H1 (cell line): Measurements from ENCODE around the gene ID2. TPM values are rescaled to one million over a fixed set of nuclear protein-coding genes. Genes with fewer than 3 reads are reported as not detected.

Experiments
- CTCF ChIA-PET: fragments of 300-600 bp; sonication (Branson Sonifier 250); formaldehyde crosslinking; loops from one replicate; lab custom pipeline; 2021; ENCODE audit not compliant: partially characterized antibody; lab: Charles Lee
- POLR2A ChIA-PET: fragments of 300-600 bp; sonication (Branson Sonifier 250); formaldehyde crosslinking; loops from one replicate; lab custom pipeline; 2021; ENCODE audit warnings: inconsistent platforms; ENCODE audit not compliant: partially characterized antibody; lab: Charles Lee
- DNase-seq, 2 experiments: peaks; one replicate each; pipeline versions ENCODE4 v3.0.0 to v3.0.0-alpha.2; 2010 to 2022; ENCODE audit warnings: low spot score in 2 of 2, low read depth in 1 of 2, mixed read lengths in 1 of 2
- FAIRE-seq: peaks from 2 replicates; lab custom pipeline; 2011; peaks lifted over from hg19 to GRCh38; lab: Jason Lieb, UNC
- H2AFZ ChIP-seq: 2 replicates; pipeline ENCODE4 v1.8.1; 2012; ENCODE audit warnings: low read length, inconsistent platforms
- H2AK5ac ChIP-seq: 2 replicates; pipeline ENCODE4 v1.6.1; 2013; ENCODE audit warnings: low read depth, low read length
- H2BK120ac ChIP-seq: replicated peaks from 2 replicates; pipeline ENCODE3; 2013; ENCODE audit warnings: low read depth, low read length, inconsistent platforms
- H2BK12ac ChIP-seq: 2 replicates; pipeline ENCODE4 v1.6.1; 2013; ENCODE audit warnings: low read depth, low read length
- H2BK15ac ChIP-seq: 2 replicates; pipeline ENCODE4 v1.6.1; 2013; ENCODE audit warnings: low read length
- H2BK20ac ChIP-seq: 2 replicates; pipeline ENCODE4 v1.6.1; 2013; ENCODE audit warnings: low read length
- H2BK5ac ChIP-seq: 2 replicates; pipeline ENCODE4 v1.6.1; 2013; ENCODE audit warnings: low read depth, low read length
- H3K14ac ChIP-seq: 2 replicates; pipeline ENCODE4 v1.6.1; 2013; ENCODE audit warnings: inconsistent platforms; ENCODE audit not compliant: insufficient read length
- H3K18ac ChIP-seq: 2 replicates; pipeline ENCODE4 v1.6.1; 2013; ENCODE audit warnings: low read length; ENCODE audit errors: extremely low read depth
- H3K23ac ChIP-seq: 2 replicates; pipeline ENCODE4 v1.6.1; 2013; ENCODE audit warnings: inconsistent platforms; ENCODE audit not compliant: insufficient read length
- H3K23me2 ChIP-seq: 2 replicates; pipeline ENCODE4 v1.6.1; 2013; ENCODE audit warnings: low read depth, low read length
- H3K27ac ChIP-seq: 2 replicates; pipeline ENCODE4 v1.6.1; 2011; ENCODE audit warnings: low read depth, low read length, inconsistent platforms
- H3K27me3 ChIP-seq, 4 experiments: replicated peaks in 1 of 4; 1 replicate in 1 of 4; 2 replicates in 3 of 4; pipeline versions ENCODE4 v1.6.1 to v1.8.1; 2011 to 2013; ENCODE audit warnings: low read length in 3 of 4, mild to moderate bottlenecking in 3 of 4, inconsistent platforms in 2 of 4, mixed read lengths in 2 of 4, moderate library complexity in 1 of 4; ENCODE audit not compliant: control insufficient read depth in 3 of 4, insufficient read depth in 3 of 4; ENCODE audit errors: extremely low read depth in 1 of 4
- H3K36me3 ChIP-seq, 4 experiments: 2 replicates each; pipeline versions ENCODE4 v1.6.1 to v1.8.1; 2011 to 2013; ENCODE audit warnings: mild to moderate bottlenecking in 4 of 4, low read length in 3 of 4, moderate library complexity in 2 of 4, control low read depth in 1 of 4, inconsistent platforms in 1 of 4; ENCODE audit not compliant: insufficient read depth in 4 of 4, control insufficient read depth in 2 of 4
- H3K4ac ChIP-seq: replicated peaks from 2 replicates; pipeline ENCODE3; 2013; ENCODE audit warnings: low read length, low read depth, mixed read lengths, inconsistent platforms; ENCODE audit not compliant: insufficient read length
- H3K4me1 ChIP-seq, 4 experiments: replicated peaks in 1 of 4; 1 replicate in 1 of 4; 2 replicates in 3 of 4; pipeline versions ENCODE4 v1.6.1 to v1.8.1; 2011 to 2013; ENCODE audit warnings: low read length in 3 of 4, inconsistent platforms in 2 of 4, mixed read lengths in 1 of 4; ENCODE audit not compliant: insufficient read depth in 4 of 4, control insufficient read depth in 3 of 4
- H3K4me2 ChIP-seq, 2 experiments: 2 replicates each; pipeline versions ENCODE4 v1.6.1 to v1.8.1; 2011 to 2013; ENCODE audit warnings: low read depth in 2 of 2, low read length in 2 of 2, control low read depth in 1 of 2, inconsistent platforms in 1 of 2, mild to moderate bottlenecking in 1 of 2; ENCODE audit not compliant: insufficient read depth in 1 of 2
- H3K4me3 ChIP-seq, 4 experiments: fragments of 200-600, 300-600 bp in 1 of 4; sonication (generic), shearing (Covaris generic), sonication (Bioruptor Twin) in 1 of 4; 2 replicates each; pipeline versions ENCODE4 v1.5.1 to v1.8.1; 2011 to 2016; ENCODE audit warnings: low read length in 4 of 4, low read depth in 3 of 4, control low read depth in 2 of 4, inconsistent platforms in 2 of 4, mild to moderate bottlenecking in 2 of 4, mixed read lengths in 1 of 4, moderate library complexity in 1 of 4; ENCODE audit not compliant: insufficient read depth in 2 of 4; ENCODE audit errors: extremely low read depth in 1 of 4
- H3K56ac ChIP-seq: replicated peaks from 2 replicates; pipeline ENCODE3; 2013; ENCODE audit warnings: low read depth, mild to moderate bottlenecking, mixed read lengths, low read length, inconsistent platforms; ENCODE audit not compliant: insufficient read length
- H3K79me1 ChIP-seq: 2 replicates; pipeline ENCODE4 v1.6.1; 2013; ENCODE audit warnings: low read depth, low read length, control low read depth
- H3K79me2 ChIP-seq, 2 experiments: 2 replicates each; pipeline versions ENCODE4 v1.6.1 to v1.8.1; 2012 to 2013; ENCODE audit warnings: low read length in 2 of 2, mild to moderate bottlenecking in 2 of 2, inconsistent platforms in 1 of 2; ENCODE audit not compliant: insufficient read depth in 2 of 2, control insufficient read depth in 1 of 2
- H3K9ac ChIP-seq, 4 experiments: replicated peaks in 1 of 4; 1 replicate in 1 of 4; 2 replicates in 3 of 4; pipeline versions ENCODE4 v1.6.1 to v1.8.1; 2011 to 2013; ENCODE audit warnings: low read depth in 3 of 4, low read length in 3 of 4, control low read depth in 2 of 4, mild to moderate bottlenecking in 2 of 4, moderate library complexity in 2 of 4, inconsistent platforms in 1 of 4; ENCODE audit errors: extremely low read depth in 1 of 4
- H3K9me3 ChIP-seq, 2 experiments: 2 replicates each; pipeline versions ENCODE4 v1.6.1 to v1.8.1; 2012 to 2013; ENCODE audit warnings: mild to moderate bottlenecking in 2 of 2, moderate library complexity in 2 of 2, control low read depth in 1 of 2, inconsistent platforms in 1 of 2, low read depth in 1 of 2, low read length in 1 of 2, mixed read lengths in 1 of 2; ENCODE audit not compliant: insufficient read depth in 2 of 2
- H4K20me1 ChIP-seq, 2 experiments: replicated peaks in 1 of 2; 2 replicates each; pipeline versions ENCODE3 to v1.8.1; 2011 to 2013; ENCODE audit warnings: inconsistent platforms in 2 of 2, low read length in 2 of 2, mild to moderate bottlenecking in 1 of 2; ENCODE audit not compliant: insufficient read depth in 2 of 2, control insufficient read depth in 1 of 2
- H4K5ac ChIP-seq: 2 replicates; pipeline ENCODE4 v1.6.1; 2013; ENCODE audit warnings: low read length, low read depth, mixed read lengths, inconsistent platforms; ENCODE audit not compliant: insufficient read length
- H4K8ac ChIP-seq: 2 replicates; pipeline ENCODE4 v1.8.0; 2013; ENCODE audit warnings: mild to moderate bottlenecking, moderate library complexity, low read length, inconsistent platforms; ENCODE audit not compliant: insufficient read depth; ENCODE audit errors: extremely low read depth
- H4K91ac ChIP-seq: replicated peaks from 2 replicates; pipeline ENCODE3; 2013; ENCODE audit warnings: low read length, mixed read lengths, inconsistent platforms; ENCODE audit not compliant: insufficient read length
- GABPA ChIP-seq: IDR thresholded peaks from 2 replicates; pipeline ENCODE4 v1.6.1; 2011; ENCODE audit warnings: mild to moderate bottlenecking, low read length, moderate library complexity, borderline replicate concordance; ENCODE audit not compliant: insufficient read depth
- KDM4A ChIP-seq: IDR thresholded peaks from one replicate; pipeline ENCODE4 v1.7.1; 2012; ENCODE audit warnings: low read depth, mild to moderate bottlenecking, moderate library complexity, low read length, inconsistent platforms; ENCODE audit not compliant: severe bottlenecking
- whole genome bisulfite sequencing, 2 experiments: shearing (Covaris generic) in 1 of 2; methylation state at CpG; one replicate each; pipeline versions ENCODE4 v1.1.6 to v1.1.7; 2013 to 2015; ENCODE audit warnings: low lambda C conversion rate in 2 of 2, mixed read lengths in 2 of 2, inconsistent platforms in 1 of 2, low coverage in 1 of 2, missing lambda C conversion rate in 1 of 2; ENCODE audit not compliant: insufficient replicate concordance in 2 of 2, insufficient coverage in 1 of 2, insufficient read length in 1 of 2; ENCODE audit errors: extremely low coverage in 1 of 2, missing lambda C conversion rate in 1 of 2; 5-methylcytosine and 5-hydroxymethylcytosine counted together
- polyA plus RNA-seq, 7 experiments: library from polyadenylated mRNA; depleted of rRNA in 3 of 7; stranded (reverse) in 5 of 7; unstranded in 2 of 7; fragments of >200 nt in 5 of 7; fragments of 200-250 nt in 2 of 7; gene quantifications; 1 replicate in 5 of 7; 2 replicates in 1 of 7; 4 replicates in 1 of 7; pipeline versions ENCODE4 v1.2.1 to v1.2.3, GENCODE V29; 2011 to 2013; ENCODE audit warnings: missing spikeins in 2 of 7, mixed read lengths in 2 of 7
- total RNA-seq: library from RNA; stranded (reverse); fragmentation: NEBNext Ultra II Directional; extraction: Animal tissue kit (Norgen Biotek cat#: 25700); gene quantifications from 2 replicates; pipeline ENCODE4 v1.2.1, GENCODE V29; 2021

Gene ID2
- total and polyA plus RNA-seq, 2 of the 8 experiments (the other 6 are each of a cell fraction or from before 2014, with no cell fraction given): 36.7 to 214 TPM

GRCh38 chr2:8694737-8695136 is 12.9 kb downstream of the ID2 start:
- no peak for FAIRE-seq

More at GRCh38 chr2:8694737-8695136, 12.9 kb downstream of the ID2 start:
- Histone ChIP-seq H3K14ac (no peak overlapping the region), H3K4ac (no peak overlapping the region), H4K20me1 (no peaks in the 10 kb centered on the region), H3K4me1 (peaks cover 0 to 4% (median 0%) of the 10 kb centered on the region in 4 experiments; a peak in 3 of 7 replicates), H2BK120ac (no peak overlapping the region), H2BK20ac (no peak overlapping the region), H3K9ac (no peak overlapping the region), H3K56ac (no peak overlapping the region), H2BK5ac (no peak overlapping the region), H2BK12ac (no peak overlapping the region), H3K27me3 (no peaks in the 10 kb centered on the region), H4K5ac (no peak overlapping the region), H3K18ac (no peak overlapping the region), H4K91ac (no peak overlapping the region), H3K79me1 (no peaks in the 10 kb centered on the region), H2AFZ (no peak overlapping the region), H4K8ac (no peak overlapping the region), H3K27ac (no peak overlapping the region), H3K9me3 (no peaks in the 10 kb centered on the region), H3K79me2 (no peaks in the 10 kb centered on the region), H3K23me2 (no peaks in the 10 kb centered on the region; the same call in 1 of the 2 replicates), H2AK5ac (no peak overlapping the region), H3K23ac (no peak overlapping the region), H3K4me2 (no peak overlapping the region), H3K36me3 (no peaks in the 10 kb centered on the region), H3K4me3 (no peak overlapping the region), H2BK15ac (no peak overlapping the region)
- no peak for DNase-seq
- ChIA-PET POLR2A (no interaction called here), CTCF (interaction anchor here (1.2 kb wide), 1 partner anchor 1023 kb away, joined by 3 read pairs; no protein-coding TSS in a partner anchor)
- TF ChIP-seq KDM4A: no peak
- TF ChIP-seq GABPA: no peak
- WGBS, 2 experiments: 79% methylated on average over 8 of the region's 8 CpGs; no CpG with 5 or more reads in 1 of the 2 experiments
